Neural progenitor cell (in vitro differentiated cells): ENCODE data around the gene TGM2. TPM values are rescaled to one million over a fixed set of nuclear protein-coding genes. Genes with fewer than 3 reads are reported as not detected.

Source experiments
- DNase-seq: peaks from one replicate; pipeline ENCODE4 v3.0.0-alpha.2; 2016; ENCODE audit warnings: low spot score
- H2AFZ ChIP-seq: fragments of 200-600 bp; sonication (generic); replicated peaks from 2 replicates; pipeline ENCODE4 v1.6.1; 2016; ENCODE audit warnings: antibody characterized with exemption
- H3F3A ChIP-seq: fragments of 200-600 bp; sonication (generic); 2 replicates; pipeline ENCODE4 v1.6.1; 2016; ENCODE audit warnings: antibody characterized with exemption, low read depth
- H3K27ac ChIP-seq: fragments of 200-600 bp; sonication (generic); 2 replicates; pipeline ENCODE4 v1.5.1; 2016; ENCODE audit warnings: mild to moderate bottlenecking
- H3K27me3 ChIP-seq: fragments of 200-600 bp; sonication (generic); 2 replicates; pipeline ENCODE4 v1.6.1; 2016; ENCODE audit warnings: mild to moderate bottlenecking, moderate library complexity
- H3K36me3 ChIP-seq: fragments of 200-600 bp; sonication (generic); 2 replicates; pipeline ENCODE4 v1.5.1; 2016
- H3K4me1 ChIP-seq: fragments of 200-600 bp; sonication (generic); 2 replicates; pipeline ENCODE4 v1.6.1; 2016; ENCODE audit warnings: mixed run types
- H3K4me2 ChIP-seq: fragments of 200-600 bp; sonication (generic); 2 replicates; pipeline ENCODE4 v1.6.1; 2016
- H3K4me3 ChIP-seq: fragments of 200-600 bp; sonication (generic); 2 replicates; pipeline ENCODE4 v1.5.1; 2016
- H3K79me2 ChIP-seq: fragments of 200-600 bp; sonication (generic); 2 replicates; pipeline ENCODE4 v1.6.1; 2016; ENCODE audit warnings: low read depth
- H3K9ac ChIP-seq: fragments of 200-600 bp; sonication (generic); 2 replicates; pipeline ENCODE4 v1.6.1; 2016
- H3K9me3 ChIP-seq: fragments of 200-600 bp; sonication (generic); 2 replicates; pipeline ENCODE4 v1.5.1; 2016; ENCODE audit warnings: low read depth
- H4K20me1 ChIP-seq: fragments of 200-600 bp; sonication (generic); 2 replicates; pipeline ENCODE4 v1.6.1; 2016; ENCODE audit warnings: low read depth
- H3K27ac Mint-ChIP-seq: 3 replicates; pipeline ENCODE4 v1.8.0; 2021; ENCODE audit warnings: mixed read lengths
- H3K27me3 Mint-ChIP-seq: 2 replicates; pipeline ENCODE4 v1.8.0; 2022; ENCODE audit warnings: low read depth, mild to moderate bottlenecking, inconsistent platforms, moderate library complexity, mixed read lengths; ENCODE audit not compliant: insufficient read depth
- H3K36me3 Mint-ChIP-seq: 3 replicates; pipeline ENCODE4 v1.8.0; 2021; ENCODE audit warnings: mixed read lengths
- H3K4me1 Mint-ChIP-seq: 3 replicates; pipeline ENCODE4 v1.8.0; 2021; ENCODE audit warnings: mixed read lengths
- H3K4me3 Mint-ChIP-seq: 3 replicates; pipeline ENCODE4 v1.8.0; 2021; ENCODE audit warnings: mild to moderate bottlenecking, moderate library complexity, mixed read lengths
- H3K9me3 Mint-ChIP-seq: 3 replicates; pipeline ENCODE4 v1.8.0; 2020; ENCODE audit warnings: mixed read lengths
- EZH2 ChIP-seq: fragments of 200-600 bp; sonication (generic); IDR thresholded peaks from 2 replicates; pipeline ENCODE4 v1.6.1; 2017; ENCODE audit warnings: antibody characterized with exemption, mild to moderate bottlenecking, moderate library complexity
- EZH2phosphoT487 ChIP-seq: fragments of 200-600 bp; sonication (generic); IDR thresholded peaks from 2 replicates; pipeline ENCODE4 v1.6.1; 2017; ENCODE audit warnings: antibody characterized with exemption
- total RNA-seq: library from RNA; depleted of rRNA; stranded (reverse); fragments of >200 nt; gene quantifications from 2 replicates; pipeline ENCODE4 v1.2.3, GENCODE V29; 2015; ENCODE audit warnings: low replicate concordance
- TF ChIP-seq, protein P1 (sequence below): fragments of 200-600 bp; sonication (generic); IDR thresholded peaks from 2 replicates; pipeline ENCODE4 v1.5.1; 2017; ENCODE audit warnings: antibody characterized with exemption, mild to moderate bottlenecking

TGM2 gene
- total RNA-seq, 1 donor from 2014 or later = 0.22 TPM

- Histone ChIP-seq H3K4me3 (no peak overlapping the region), H3K4me1 (peaks cover 13% of the 10 kb centered on the region), H3K9ac (no peak overlapping the region), H3K79me2 (no peaks in the 10 kb centered on the region), H3K9me3 (no peaks in the 10 kb centered on the region), H4K20me1 (no peaks in the 10 kb centered on the region), H3F3A (no peaks in the 10 kb centered on the region), H3K36me3 (no peaks in the 10 kb centered on the region), H3K27ac (no peak overlapping the region), H2AFZ (no peak overlapping the region), H3K27me3 (no peaks in the 10 kb centered on the region), H3K4me2 (no peak overlapping the region)
- TF ChIP-seq EZH2phosphoT487 (no peak), EZH2 (no peak)
- TF ChIP-seq, protein P1, sequence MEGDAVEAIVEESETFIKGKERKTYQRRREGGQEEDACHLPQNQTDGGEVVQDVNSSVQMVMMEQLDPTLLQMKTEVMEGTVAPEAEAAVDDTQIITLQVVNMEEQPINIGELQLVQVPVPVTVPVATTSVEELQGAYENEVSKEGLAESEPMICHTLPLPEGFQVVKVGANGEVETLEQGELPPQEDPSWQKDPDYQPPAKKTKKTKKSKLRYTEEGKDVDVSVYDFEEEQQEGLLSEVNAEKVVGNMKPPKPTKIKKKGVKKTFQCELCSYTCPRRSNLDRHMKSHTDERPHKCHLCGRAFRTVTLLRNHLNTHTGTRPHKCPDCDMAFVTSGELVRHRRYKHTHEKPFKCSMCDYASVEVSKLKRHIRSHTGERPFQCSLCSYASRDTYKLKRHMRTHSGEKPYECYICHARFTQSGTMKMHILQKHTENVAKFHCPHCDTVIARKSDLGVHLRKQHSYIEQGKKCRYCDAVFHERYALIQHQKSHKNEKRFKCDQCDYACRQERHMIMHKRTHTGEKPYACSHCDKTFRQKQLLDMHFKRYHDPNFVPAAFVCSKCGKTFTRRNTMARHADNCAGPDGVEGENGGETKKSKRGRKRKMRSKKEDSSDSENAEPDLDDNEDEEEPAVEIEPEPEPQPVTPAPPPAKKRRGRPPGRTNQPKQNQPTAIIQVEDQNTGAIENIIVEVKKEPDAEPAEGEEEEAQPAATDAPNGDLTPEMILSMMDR = no peak
- H3K27ac Mint-ChIP-seq = no peak overlapping the region
- no peaks in the 10 kb centered on the region for H3K9me3 Mint-ChIP-seq
- peaks cover 26% of the 10 kb centered on the region for H3K4me1 Mint-ChIP-seq
- DNase-seq = no peak
- H3K4me3 Mint-ChIP-seq = no peak overlapping the region
- H3K36me3 Mint-ChIP-seq = no peaks in the 10 kb centered on the region
- peaks cover 11% of the 10 kb centered on the region for H3K27me3 Mint-ChIP-seq
Measured at GRCh38 chr20:38144974-38145728, 19.9 kb downstream of the TGM2 start.

- no peak for DNase-seq
- peaks cover 13% of the 10 kb centered on the region for H3K4me1 ChIP-seq
- no peaks in the 10 kb centered on the region for H3K36me3 ChIP-seq
- no peak overlapping the region for H3K9ac ChIP-seq
- H3K27ac ChIP-seq = no peak overlapping the region
- TF ChIP-seq, protein P1 = no peak
- TF ChIP-seq EZH2 (no peak), EZH2phosphoT487 (no peak)
- H3K4me2 ChIP-seq = no peak overlapping the region
- no peak overlapping the region for H2AFZ ChIP-seq
- H3K9me3 ChIP-seq = no peaks in the 10 kb centered on the region
- Mint-ChIP-seq H3K27me3 (peaks cover 12% of the 10 kb centered on the region), H3K36me3 (no peaks in the 10 kb centered on the region), H3K4me1 (peaks cover 26% of the 10 kb centered on the region), H3K9me3 (no peaks in the 10 kb centered on the region), H3K27ac (no peak overlapping the region), H3K4me3 (no peak overlapping the region)
- no peak overlapping the region for H3K4me3 ChIP-seq
- no peaks in the 10 kb centered on the region for H4K20me1 ChIP-seq
- no peaks in the 10 kb centered on the region for H3K27me3 ChIP-seq
- H3K79me2 ChIP-seq = no peaks in the 10 kb centered on the region
- no peaks in the 10 kb centered on the region for H3F3A ChIP-seq
Measured at GRCh38 chr20:38144598-38144973, 20.5 kb downstream of the TGM2 start.

DNA sequence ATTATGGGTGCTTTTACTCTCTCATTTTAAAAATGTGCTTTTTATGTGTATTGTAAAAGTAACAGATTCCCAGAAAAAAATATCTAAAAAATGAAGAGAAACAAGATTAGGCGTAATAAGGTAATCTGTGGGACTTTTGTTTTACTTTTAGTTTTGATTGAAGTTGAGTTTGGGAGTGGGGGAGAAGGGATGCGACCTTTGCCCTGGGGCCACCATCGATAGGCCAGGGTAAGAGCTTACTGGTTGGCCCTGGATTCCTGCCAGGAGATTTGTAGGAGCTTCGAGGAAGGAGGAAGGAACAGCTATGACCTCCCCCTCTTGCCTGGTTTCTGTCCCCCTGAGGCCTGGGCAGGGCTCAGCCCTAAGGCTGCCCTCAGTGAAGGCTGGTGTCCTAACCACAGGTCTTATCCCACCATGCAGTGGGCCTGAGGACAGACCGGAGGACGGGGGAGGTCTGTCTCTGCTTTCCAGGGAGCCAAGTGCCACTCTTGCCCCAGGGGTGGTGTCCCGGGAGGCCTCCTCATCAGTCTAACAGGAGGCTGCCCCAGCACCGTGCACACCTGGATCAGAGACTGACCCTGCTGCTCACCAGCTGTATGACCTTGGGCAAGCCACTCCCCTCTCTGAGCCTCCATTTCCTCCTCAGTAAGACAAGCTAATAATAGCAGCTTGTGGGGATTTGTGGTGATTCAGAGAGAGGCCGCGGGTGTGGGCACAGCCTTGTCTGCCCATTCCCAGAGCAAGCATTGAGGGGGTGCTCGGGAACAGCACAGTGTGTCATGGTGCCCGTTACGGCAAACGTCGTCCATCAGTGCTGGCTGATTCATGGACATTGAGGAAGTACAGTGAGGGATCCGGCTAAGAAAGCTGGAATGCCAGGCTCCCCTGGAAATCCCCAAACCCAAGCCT is 21.2 kb downstream of the TGM2 start:
- no peak overlapping the region for H3K4me3 ChIP-seq
- Mint-ChIP-seq H3K27me3 (peaks cover 15% of the 10 kb centered on the region), H3K27ac (no peak overlapping the region), H3K4me1 (peaks cover 23% of the 10 kb centered on the region), H3K4me3 (no peak overlapping the region), H3K9me3 (no peaks in the 10 kb centered on the region), H3K36me3 (no peaks in the 10 kb centered on the region)
- H3K79me2 ChIP-seq = no peaks in the 10 kb centered on the region
- H4K20me1 ChIP-seq = no peaks in the 10 kb centered on the region
- no peak overlapping the region for H3K9ac ChIP-seq
- H2AFZ ChIP-seq = no peak overlapping the region
- H3K27me3 ChIP-seq = no peaks in the 10 kb centered on the region
- H3K4me2 ChIP-seq = no peak overlapping the region
- no peak overlapping the region for H3K27ac ChIP-seq
- peaks cover 13% of the 10 kb centered on the region for H3K4me1 ChIP-seq
- DNase-seq = no peak
- no peaks in the 10 kb centered on the region for H3F3A ChIP-seq
- H3K9me3 ChIP-seq = no peaks in the 10 kb centered on the region
- H3K36me3 ChIP-seq = no peaks in the 10 kb centered on the region
- TF ChIP-seq EZH2phosphoT487 = no peak
- TF ChIP-seq, protein P1 = no peak
- no peak for TF ChIP-seq EZH2
